Astrocyte (in vitro differentiated cells and primary cell): ENCODE results near the gene JSRP1. TPM values are rescaled to one million over a fixed set of nuclear protein-coding genes. Genes with fewer than 3 reads are reported as not detected.
A peak's percentile ranks its signal among the peaks of the same experiment; 100 is the strongest.

Source experiments
- DNase-seq: peaks from one replicate; pipeline ENCODE4 v3.0.0-alpha.2; 2010; ENCODE audit warnings: low read depth
- FAIRE-seq: peaks from 2 replicates; lab custom pipeline; 2011; peaks lifted over from hg19 to GRCh38; lab: Jason Lieb, UNC
- H2AFZ ChIP-seq: 2 replicates; pipeline ENCODE4 v1.6.0; 2012; ENCODE audit warnings: low read depth, low read length, inconsistent platforms
- H3K27ac ChIP-seq: 2 replicates; pipeline ENCODE4 v1.5.1; 2011; ENCODE audit warnings: low read depth, low read length, inconsistent platforms
- H3K27me3 ChIP-seq: 2 replicates; pipeline ENCODE4 v1.6.0; 2011; ENCODE audit warnings: low read length, inconsistent platforms; ENCODE audit not compliant: insufficient read depth
- H3K36me3 ChIP-seq: 2 replicates; pipeline ENCODE4 v1.5.1; 2011; ENCODE audit warnings: low read length, inconsistent platforms; ENCODE audit not compliant: insufficient read depth
- H3K4me1 ChIP-seq: 2 replicates; pipeline ENCODE4 v1.5.1; 2011; ENCODE audit warnings: low read length, inconsistent platforms; ENCODE audit not compliant: insufficient read depth
- H3K4me2 ChIP-seq: 2 replicates; pipeline ENCODE4 v1.6.0; 2012; ENCODE audit warnings: low read length, inconsistent platforms
- H3K4me3 ChIP-seq: 2 replicates; pipeline ENCODE4 v1.5.1; 2011; ENCODE audit warnings: low read depth, mild to moderate bottlenecking, low read length, inconsistent platforms; ENCODE audit not compliant: insufficient read depth
- H3K79me2 ChIP-seq: 2 replicates; pipeline ENCODE4 v1.6.0; 2012; ENCODE audit warnings: mild to moderate bottlenecking, low read length, inconsistent platforms; ENCODE audit not compliant: insufficient read depth
- H3K9ac ChIP-seq: 2 replicates; pipeline ENCODE4 v1.6.0; 2012; ENCODE audit warnings: mild to moderate bottlenecking, low read length, inconsistent platforms
- H3K9me3 ChIP-seq: 2 replicates; pipeline ENCODE4 v1.5.1; 2012; ENCODE audit warnings: low read depth, mild to moderate bottlenecking, low read length, inconsistent platforms; ENCODE audit not compliant: insufficient read depth
- H4K20me1 ChIP-seq: 2 replicates; pipeline ENCODE4 v1.6.0; 2012; ENCODE audit warnings: low read length, inconsistent platforms; ENCODE audit not compliant: insufficient read depth
- H3K27ac Mint-ChIP-seq: one replicate; pipeline ENCODE4 v1.8.0; 2021; ENCODE audit warnings: mild to moderate bottlenecking, mixed read lengths; ENCODE audit not compliant: unreplicated experiment
- H3K27me3 Mint-ChIP-seq: one replicate; pipeline ENCODE4 v1.8.0; 2021; ENCODE audit warnings: low read depth, mixed read lengths; ENCODE audit not compliant: unreplicated experiment
- H3K36me3 Mint-ChIP-seq: one replicate; pipeline ENCODE4 v1.8.0; 2021; ENCODE audit warnings: low read depth, mixed read lengths; ENCODE audit not compliant: unreplicated experiment
- H3K4me1 Mint-ChIP-seq: one replicate; pipeline ENCODE4 v1.8.0; 2021; ENCODE audit warnings: low read depth, mixed read lengths; ENCODE audit not compliant: unreplicated experiment
- H3K4me3 Mint-ChIP-seq: one replicate; pipeline ENCODE4 v1.8.0; 2021; ENCODE audit warnings: mild to moderate bottlenecking, moderate library complexity, mixed read lengths; ENCODE audit not compliant: unreplicated experiment
- H3K9me3 Mint-ChIP-seq: one replicate; pipeline ENCODE4 v1.8.0; 2021; ENCODE audit warnings: mild to moderate bottlenecking, mixed read lengths; ENCODE audit not compliant: unreplicated experiment
- EZH2 ChIP-seq: IDR thresholded peaks from 2 replicates; pipeline ENCODE4 v1.6.1; 2012; ENCODE audit warnings: mild to moderate bottlenecking, low read length, inconsistent platforms; ENCODE audit not compliant: insufficient read depth
- total RNA-seq: library from RNA; stranded (reverse); gene quantifications from 2 replicates; pipeline ENCODE4 v1.2.1, GENCODE V29; 2021
- TF ChIP-seq, protein P1 (sequence below): IDR thresholded peaks from 2 replicates; pipeline ENCODE4 v1.5.1; 2011; ENCODE audit warnings: low read depth, mild to moderate bottlenecking, inconsistent platforms, low read length, moderate library complexity; ENCODE audit not compliant: insufficient read depth

The JSRP1 gene
- total RNA-seq, 1 donor from 2014 or later = 0.36 TPM

DNA sequence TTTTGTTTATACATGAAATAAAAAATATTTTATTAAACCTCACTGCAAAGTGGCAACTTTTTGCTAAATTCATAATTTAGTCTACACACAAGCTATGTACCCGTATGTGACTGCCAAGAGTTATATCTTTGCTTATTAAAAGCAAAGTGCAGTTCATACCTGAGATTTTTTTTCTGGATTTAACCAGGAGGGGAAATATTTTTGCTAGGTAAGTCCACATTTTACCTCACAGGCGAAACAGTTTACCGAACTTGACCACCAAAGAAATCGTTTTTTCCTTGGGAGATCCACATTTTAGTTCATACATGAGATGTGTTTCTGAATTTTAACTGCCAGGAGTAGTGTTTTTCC is 12.2 kb upstream of the JSRP1 start:
- H3K27me3 Mint-ChIP-seq = no peaks in the 10 kb centered on the region
- Histone ChIP-seq H3K4me3 (no peak overlapping the region), H3K27ac (no peak overlapping the region), H3K9me3 (no peaks in the 10 kb centered on the region), H3K4me2 (peak overlapping the region; percentile 83), H4K20me1 (peaks cover 39% of the 10 kb centered on the region), H3K79me2 (peaks cover 42% of the 10 kb centered on the region), H3K4me1 (peaks cover 22% of the 10 kb centered on the region), H2AFZ (no peak overlapping the region), H3K9ac (peak overlapping the region; percentile 71), H3K36me3 (peaks cover 3% of the 10 kb centered on the region), H3K27me3 (no peaks in the 10 kb centered on the region)
- H3K4me3 Mint-ChIP-seq = peak overlapping the region; percentile 94
- H3K27ac Mint-ChIP-seq = no peak overlapping the region
- H3K9me3 Mint-ChIP-seq = no peaks in the 10 kb centered on the region
- peaks cover 7% of the 10 kb centered on the region for H3K4me1 Mint-ChIP-seq
- TF ChIP-seq EZH2 = no peak
- TF ChIP-seq, protein P1, sequence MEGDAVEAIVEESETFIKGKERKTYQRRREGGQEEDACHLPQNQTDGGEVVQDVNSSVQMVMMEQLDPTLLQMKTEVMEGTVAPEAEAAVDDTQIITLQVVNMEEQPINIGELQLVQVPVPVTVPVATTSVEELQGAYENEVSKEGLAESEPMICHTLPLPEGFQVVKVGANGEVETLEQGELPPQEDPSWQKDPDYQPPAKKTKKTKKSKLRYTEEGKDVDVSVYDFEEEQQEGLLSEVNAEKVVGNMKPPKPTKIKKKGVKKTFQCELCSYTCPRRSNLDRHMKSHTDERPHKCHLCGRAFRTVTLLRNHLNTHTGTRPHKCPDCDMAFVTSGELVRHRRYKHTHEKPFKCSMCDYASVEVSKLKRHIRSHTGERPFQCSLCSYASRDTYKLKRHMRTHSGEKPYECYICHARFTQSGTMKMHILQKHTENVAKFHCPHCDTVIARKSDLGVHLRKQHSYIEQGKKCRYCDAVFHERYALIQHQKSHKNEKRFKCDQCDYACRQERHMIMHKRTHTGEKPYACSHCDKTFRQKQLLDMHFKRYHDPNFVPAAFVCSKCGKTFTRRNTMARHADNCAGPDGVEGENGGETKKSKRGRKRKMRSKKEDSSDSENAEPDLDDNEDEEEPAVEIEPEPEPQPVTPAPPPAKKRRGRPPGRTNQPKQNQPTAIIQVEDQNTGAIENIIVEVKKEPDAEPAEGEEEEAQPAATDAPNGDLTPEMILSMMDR = no peak
- DNase-seq (no peak), FAIRE-seq (no peak)
- peaks cover 8% of the 10 kb centered on the region for H3K36me3 Mint-ChIP-seq

DNA sequence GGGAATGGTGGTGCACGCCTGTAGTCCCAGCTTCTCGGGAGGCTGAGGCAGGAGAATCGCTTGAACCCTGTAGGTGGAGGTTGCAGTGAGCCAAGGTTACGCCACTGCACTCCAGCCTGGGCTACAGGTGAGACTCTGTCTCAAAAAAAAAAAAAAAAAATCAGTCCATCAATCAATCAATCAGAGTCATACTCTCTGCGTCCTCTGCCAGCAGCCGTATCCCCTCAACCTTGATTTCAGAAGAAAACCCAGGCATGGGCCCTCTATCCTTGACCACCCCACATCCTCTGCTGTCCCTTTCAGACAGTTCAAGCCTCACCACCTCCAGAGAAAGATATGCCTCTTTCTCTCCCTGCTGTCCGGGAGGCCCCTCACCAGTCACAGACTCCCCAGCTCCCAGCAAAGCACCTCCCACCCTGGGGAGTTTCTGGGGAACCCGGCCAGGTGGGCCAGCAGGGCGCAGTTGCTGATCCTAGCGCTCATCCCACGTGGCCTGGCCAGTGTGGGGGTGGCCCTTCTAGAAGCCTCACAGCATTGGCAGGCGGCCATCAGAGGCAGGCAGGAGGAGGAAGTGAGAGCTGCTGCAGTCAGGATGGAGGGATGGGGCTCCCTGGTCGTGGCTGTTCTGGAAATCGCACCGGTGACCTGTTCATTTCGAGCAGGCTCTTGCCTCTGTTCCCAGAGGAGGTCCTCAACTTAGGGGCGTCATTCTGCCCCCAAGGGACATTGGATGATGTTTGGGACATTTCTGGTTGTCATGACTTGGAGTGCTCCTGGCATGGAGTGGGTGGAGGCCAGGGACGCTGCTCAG is 10.2 kb upstream of the JSRP1 start:
- H3K27ac ChIP-seq = no peak overlapping the region
- H3K4me1 ChIP-seq = peaks cover 9% of the 10 kb centered on the region
- Mint-ChIP-seq H3K4me3 (no peak overlapping the region), H3K27ac (no peak overlapping the region), H3K36me3 (peaks cover 4% of the 10 kb centered on the region), H3K9me3 (no peaks in the 10 kb centered on the region), H3K27me3 (no peaks in the 10 kb centered on the region), H3K4me1 (peaks cover 3% of the 10 kb centered on the region)
- peaks cover 21% of the 10 kb centered on the region for H3K79me2 ChIP-seq
- peak overlapping the region; percentile 56 for H2AFZ ChIP-seq
- TF ChIP-seq, protein P1 = no peak
- no peak for TF ChIP-seq EZH2
- no peaks in the 10 kb centered on the region for H3K36me3 ChIP-seq
- H3K4me3 ChIP-seq = no peak overlapping the region
- H3K9ac ChIP-seq = no peak overlapping the region
- H4K20me1 ChIP-seq = peaks cover 18% of the 10 kb centered on the region
- H3K4me2 ChIP-seq = peak overlapping the region; percentile 21
- no peaks in the 10 kb centered on the region for H3K9me3 ChIP-seq
- DNase-seq (peak; percentile 49), FAIRE-seq (no peak)
- H3K27me3 ChIP-seq = no peaks in the 10 kb centered on the region
